H1 (cell line): ENCODE measurements around the gene SKAP2. TPM values are rescaled to one million over a fixed set of nuclear protein-coding genes. Genes with fewer than 3 reads are reported as not detected.

Experiments
- CTCF ChIA-PET: fragments of 300-600 bp; sonication (Branson Sonifier 250); formaldehyde crosslinking; loops from one replicate; lab custom pipeline; 2021; ENCODE audit not compliant: partially characterized antibody; lab: Charles Lee
- POLR2A ChIA-PET: fragments of 300-600 bp; sonication (Branson Sonifier 250); formaldehyde crosslinking; loops from one replicate; lab custom pipeline; 2021; ENCODE audit warnings: inconsistent platforms; ENCODE audit not compliant: partially characterized antibody; lab: Charles Lee
- DNase-seq, 2 experiments: peaks; one replicate each; pipeline versions ENCODE4 v3.0.0 to v3.0.0-alpha.2; 2010 to 2022; ENCODE audit warnings: low spot score in 2 of 2, low read depth in 1 of 2, mixed read lengths in 1 of 2
- FAIRE-seq: peaks from 2 replicates; lab custom pipeline; 2011; peaks lifted over from hg19 to GRCh38; lab: Jason Lieb, UNC
- H2AFZ ChIP-seq: 2 replicates; pipeline ENCODE4 v1.8.1; 2012; ENCODE audit warnings: low read length, inconsistent platforms
- H2AK5ac ChIP-seq: 2 replicates; pipeline ENCODE4 v1.6.1; 2013; ENCODE audit warnings: low read depth, low read length
- H2BK120ac ChIP-seq: replicated peaks from 2 replicates; pipeline ENCODE3; 2013; ENCODE audit warnings: low read depth, low read length, inconsistent platforms
- H2BK12ac ChIP-seq: 2 replicates; pipeline ENCODE4 v1.6.1; 2013; ENCODE audit warnings: low read depth, low read length
- H2BK15ac ChIP-seq: 2 replicates; pipeline ENCODE4 v1.6.1; 2013; ENCODE audit warnings: low read length
- H2BK20ac ChIP-seq: 2 replicates; pipeline ENCODE4 v1.6.1; 2013; ENCODE audit warnings: low read length
- H2BK5ac ChIP-seq: 2 replicates; pipeline ENCODE4 v1.6.1; 2013; ENCODE audit warnings: low read depth, low read length
- H3K14ac ChIP-seq: 2 replicates; pipeline ENCODE4 v1.6.1; 2013; ENCODE audit warnings: inconsistent platforms; ENCODE audit not compliant: insufficient read length
- H3K18ac ChIP-seq: 2 replicates; pipeline ENCODE4 v1.6.1; 2013; ENCODE audit warnings: low read length; ENCODE audit errors: extremely low read depth
- H3K23ac ChIP-seq: 2 replicates; pipeline ENCODE4 v1.6.1; 2013; ENCODE audit warnings: inconsistent platforms; ENCODE audit not compliant: insufficient read length
- H3K23me2 ChIP-seq: 2 replicates; pipeline ENCODE4 v1.6.1; 2013; ENCODE audit warnings: low read depth, low read length
- H3K27ac ChIP-seq: 2 replicates; pipeline ENCODE4 v1.6.1; 2011; ENCODE audit warnings: low read depth, low read length, inconsistent platforms
- H3K27me3 ChIP-seq, 4 experiments: replicated peaks in 1 of 4; 1 replicate in 1 of 4; 2 replicates in 3 of 4; pipeline versions ENCODE4 v1.6.1 to v1.8.1; 2011 to 2013; ENCODE audit warnings: low read length in 3 of 4, mild to moderate bottlenecking in 3 of 4, inconsistent platforms in 2 of 4, mixed read lengths in 2 of 4, moderate library complexity in 1 of 4; ENCODE audit not compliant: control insufficient read depth in 3 of 4, insufficient read depth in 3 of 4; ENCODE audit errors: extremely low read depth in 1 of 4
- H3K36me3 ChIP-seq, 4 experiments: 2 replicates each; pipeline versions ENCODE4 v1.6.1 to v1.8.1; 2011 to 2013; ENCODE audit warnings: mild to moderate bottlenecking in 4 of 4, low read length in 3 of 4, moderate library complexity in 2 of 4, control low read depth in 1 of 4, inconsistent platforms in 1 of 4; ENCODE audit not compliant: insufficient read depth in 4 of 4, control insufficient read depth in 2 of 4
- H3K4ac ChIP-seq: replicated peaks from 2 replicates; pipeline ENCODE3; 2013; ENCODE audit warnings: low read length, low read depth, mixed read lengths, inconsistent platforms; ENCODE audit not compliant: insufficient read length
- H3K4me1 ChIP-seq, 4 experiments: replicated peaks in 1 of 4; 1 replicate in 1 of 4; 2 replicates in 3 of 4; pipeline versions ENCODE4 v1.6.1 to v1.8.1; 2011 to 2013; ENCODE audit warnings: low read length in 3 of 4, inconsistent platforms in 2 of 4, mixed read lengths in 1 of 4; ENCODE audit not compliant: insufficient read depth in 4 of 4, control insufficient read depth in 3 of 4
- H3K4me2 ChIP-seq, 2 experiments: 2 replicates each; pipeline versions ENCODE4 v1.6.1 to v1.8.1; 2011 to 2013; ENCODE audit warnings: low read depth in 2 of 2, low read length in 2 of 2, control low read depth in 1 of 2, inconsistent platforms in 1 of 2, mild to moderate bottlenecking in 1 of 2; ENCODE audit not compliant: insufficient read depth in 1 of 2
- H3K4me3 ChIP-seq, 4 experiments: fragments of 200-600, 300-600 bp in 1 of 4; sonication (generic), shearing (Covaris generic), sonication (Bioruptor Twin) in 1 of 4; 2 replicates each; pipeline versions ENCODE4 v1.5.1 to v1.8.1; 2011 to 2016; ENCODE audit warnings: low read length in 4 of 4, low read depth in 3 of 4, control low read depth in 2 of 4, inconsistent platforms in 2 of 4, mild to moderate bottlenecking in 2 of 4, mixed read lengths in 1 of 4, moderate library complexity in 1 of 4; ENCODE audit not compliant: insufficient read depth in 2 of 4; ENCODE audit errors: extremely low read depth in 1 of 4
- H3K56ac ChIP-seq: replicated peaks from 2 replicates; pipeline ENCODE3; 2013; ENCODE audit warnings: low read depth, mild to moderate bottlenecking, mixed read lengths, low read length, inconsistent platforms; ENCODE audit not compliant: insufficient read length
- H3K79me1 ChIP-seq: 2 replicates; pipeline ENCODE4 v1.6.1; 2013; ENCODE audit warnings: low read depth, low read length, control low read depth
- H3K79me2 ChIP-seq, 2 experiments: 2 replicates each; pipeline versions ENCODE4 v1.6.1 to v1.8.1; 2012 to 2013; ENCODE audit warnings: low read length in 2 of 2, mild to moderate bottlenecking in 2 of 2, inconsistent platforms in 1 of 2; ENCODE audit not compliant: insufficient read depth in 2 of 2, control insufficient read depth in 1 of 2
- H3K9ac ChIP-seq, 4 experiments: replicated peaks in 1 of 4; 1 replicate in 1 of 4; 2 replicates in 3 of 4; pipeline versions ENCODE4 v1.6.1 to v1.8.1; 2011 to 2013; ENCODE audit warnings: low read depth in 3 of 4, low read length in 3 of 4, control low read depth in 2 of 4, mild to moderate bottlenecking in 2 of 4, moderate library complexity in 2 of 4, inconsistent platforms in 1 of 4; ENCODE audit errors: extremely low read depth in 1 of 4
- H3K9me3 ChIP-seq, 2 experiments: 2 replicates each; pipeline versions ENCODE4 v1.6.1 to v1.8.1; 2012 to 2013; ENCODE audit warnings: mild to moderate bottlenecking in 2 of 2, moderate library complexity in 2 of 2, control low read depth in 1 of 2, inconsistent platforms in 1 of 2, low read depth in 1 of 2, low read length in 1 of 2, mixed read lengths in 1 of 2; ENCODE audit not compliant: insufficient read depth in 2 of 2
- H4K20me1 ChIP-seq, 2 experiments: replicated peaks in 1 of 2; 2 replicates each; pipeline versions ENCODE3 to v1.8.1; 2011 to 2013; ENCODE audit warnings: inconsistent platforms in 2 of 2, low read length in 2 of 2, mild to moderate bottlenecking in 1 of 2; ENCODE audit not compliant: insufficient read depth in 2 of 2, control insufficient read depth in 1 of 2
- H4K5ac ChIP-seq: 2 replicates; pipeline ENCODE4 v1.6.1; 2013; ENCODE audit warnings: low read length, low read depth, mixed read lengths, inconsistent platforms; ENCODE audit not compliant: insufficient read length
- H4K8ac ChIP-seq: 2 replicates; pipeline ENCODE4 v1.8.0; 2013; ENCODE audit warnings: mild to moderate bottlenecking, moderate library complexity, low read length, inconsistent platforms; ENCODE audit not compliant: insufficient read depth; ENCODE audit errors: extremely low read depth
- H4K91ac ChIP-seq: replicated peaks from 2 replicates; pipeline ENCODE3; 2013; ENCODE audit warnings: low read length, mixed read lengths, inconsistent platforms; ENCODE audit not compliant: insufficient read length
- CHD2 ChIP-seq: IDR thresholded peaks from 2 replicates; pipeline ENCODE4 v1.6.1; 2012; ENCODE audit warnings: low read length, improper control_type of control experiment
- KDM1A ChIP-seq: fragments of 200-600, 300-600 bp; sonication (generic); IDR thresholded peaks from 2 replicates; pipeline ENCODE4 v1.7.1; 2016; ENCODE audit warnings: mild to moderate bottlenecking, low read length, borderline replicate concordance
- KDM4A ChIP-seq: IDR thresholded peaks from one replicate; pipeline ENCODE4 v1.7.1; 2012; ENCODE audit warnings: low read depth, mild to moderate bottlenecking, moderate library complexity, low read length, inconsistent platforms; ENCODE audit not compliant: severe bottlenecking
- RAD21 ChIP-seq, 2 experiments: IDR thresholded peaks in 1 of 2; conservative IDR thresholded peaks in 1 of 2; 2 replicates each; pipeline ENCODE4 v1.6.1; 2011; ENCODE audit warnings: low read depth in 2 of 2, low read length in 2 of 2, improper control_type of control experiment in 1 of 2, inconsistent platforms in 1 of 2, mild to moderate bottlenecking in 1 of 2, moderate library complexity in 1 of 2
- SP2 ChIP-seq: IDR thresholded peaks from 2 replicates; pipeline ENCODE4 v1.6.1; 2012; ENCODE audit warnings: mild to moderate bottlenecking, low read length, inconsistent platforms
- WGBS, 2 experiments: shearing (Covaris generic) in 1 of 2; methylation state at CpG; one replicate each; pipeline versions ENCODE4 v1.1.6 to v1.1.7; 2013 to 2015; ENCODE audit warnings: low lambda C conversion rate in 2 of 2, mixed read lengths in 2 of 2, inconsistent platforms in 1 of 2, low coverage in 1 of 2, missing lambda C conversion rate in 1 of 2; ENCODE audit not compliant: insufficient replicate concordance in 2 of 2, insufficient coverage in 1 of 2, insufficient read length in 1 of 2; ENCODE audit errors: extremely low coverage in 1 of 2, missing lambda C conversion rate in 1 of 2; 5-methylcytosine and 5-hydroxymethylcytosine counted together
- polyA plus RNA-seq, 7 experiments: library from polyadenylated mRNA; depleted of rRNA in 3 of 7; stranded (reverse) in 5 of 7; unstranded in 2 of 7; fragments of >200 nt in 5 of 7; fragments of 200-250 nt in 2 of 7; gene quantifications; 1 replicate in 5 of 7; 2 replicates in 1 of 7; 4 replicates in 1 of 7; pipeline versions ENCODE4 v1.2.1 to v1.2.3, GENCODE V29; 2011 to 2013; ENCODE audit warnings: missing spikeins in 2 of 7, mixed read lengths in 2 of 7
- total RNA-seq: library from RNA; stranded (reverse); fragmentation: NEBNext Ultra II Directional; extraction: Animal tissue kit (Norgen Biotek cat#: 25700); gene quantifications from 2 replicates; pipeline ENCODE4 v1.2.1, GENCODE V29; 2021
- TF ChIP-seq, protein P1 (sequence below), 3 experiments: IDR thresholded peaks; 1 replicate in 2 of 3; 2 replicates in 1 of 3; pipeline versions ENCODE4 v1.5.1 to v1.6.1; 2011; ENCODE audit warnings: low read length in 3 of 3, mild to moderate bottlenecking in 3 of 3, inconsistent platforms in 2 of 3, low read depth in 1 of 3, moderate library complexity in 1 of 3; ENCODE audit not compliant: insufficient read depth in 1 of 3; ENCODE audit errors: control extremely low read depth in 1 of 3
- TF ChIP-seq, protein P2 (sequence below): IDR thresholded peaks from 2 replicates; pipeline ENCODE4 v1.6.1; 2012; ENCODE audit warnings: low read length, inconsistent platforms

Gene SKAP2
- total and polyA plus RNA-seq, 2 of the 8 experiments (the other 6 are each of a cell fraction or from before 2014, with no cell fraction given), result 0.53 to 5.1 TPM

DNA sequence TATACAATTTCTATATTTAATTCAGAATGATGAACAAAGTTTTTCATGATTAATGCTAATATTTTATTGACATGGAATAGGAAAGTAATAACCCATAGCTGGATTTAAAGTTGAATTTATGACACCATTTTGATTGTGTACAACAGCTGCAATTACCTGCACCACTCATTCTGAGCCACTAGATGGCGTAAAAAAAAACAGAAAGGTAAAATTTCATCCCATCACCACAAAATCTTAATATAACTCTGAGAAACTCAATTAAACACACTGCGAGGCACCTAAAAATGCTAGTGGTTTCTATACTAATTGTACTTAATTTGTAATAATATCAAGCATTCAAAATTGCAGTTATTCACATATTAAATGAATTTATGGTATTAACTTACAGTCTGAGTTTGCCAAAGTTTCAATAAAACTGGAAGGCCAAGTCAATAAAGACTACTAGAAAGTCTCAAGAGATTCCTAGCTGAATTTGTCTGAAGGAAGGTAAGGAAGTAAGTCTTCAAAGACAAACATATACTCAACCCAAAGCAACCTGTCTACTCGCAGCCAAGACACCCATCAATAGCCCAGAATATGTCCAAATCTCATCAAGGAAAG is 182.5 kb downstream of the SKAP2 start:
- H2AK5ac ChIP-seq, result no peak overlapping the region
- 46% methylated on average over 3 of the region's 3 CpGs; no CpG with 5 or more reads in 1 of the 2 experiments for WGBS, 2 experiments
- TF ChIP-seq RAD21 (IDR thresholded peaks at IDR 0.05 in 1 of 2, conservative IDR thresholded peaks at IDR 0.05 in 1 of 2; ENCODE audit: low read depth in 2 of 2, low read length in 2 of 2), result peak; percentile 36 to 45
- TF ChIP-seq SP2, result no peak
- TF ChIP-seq CHD2, result no peak
- TF ChIP-seq, protein P1, sequence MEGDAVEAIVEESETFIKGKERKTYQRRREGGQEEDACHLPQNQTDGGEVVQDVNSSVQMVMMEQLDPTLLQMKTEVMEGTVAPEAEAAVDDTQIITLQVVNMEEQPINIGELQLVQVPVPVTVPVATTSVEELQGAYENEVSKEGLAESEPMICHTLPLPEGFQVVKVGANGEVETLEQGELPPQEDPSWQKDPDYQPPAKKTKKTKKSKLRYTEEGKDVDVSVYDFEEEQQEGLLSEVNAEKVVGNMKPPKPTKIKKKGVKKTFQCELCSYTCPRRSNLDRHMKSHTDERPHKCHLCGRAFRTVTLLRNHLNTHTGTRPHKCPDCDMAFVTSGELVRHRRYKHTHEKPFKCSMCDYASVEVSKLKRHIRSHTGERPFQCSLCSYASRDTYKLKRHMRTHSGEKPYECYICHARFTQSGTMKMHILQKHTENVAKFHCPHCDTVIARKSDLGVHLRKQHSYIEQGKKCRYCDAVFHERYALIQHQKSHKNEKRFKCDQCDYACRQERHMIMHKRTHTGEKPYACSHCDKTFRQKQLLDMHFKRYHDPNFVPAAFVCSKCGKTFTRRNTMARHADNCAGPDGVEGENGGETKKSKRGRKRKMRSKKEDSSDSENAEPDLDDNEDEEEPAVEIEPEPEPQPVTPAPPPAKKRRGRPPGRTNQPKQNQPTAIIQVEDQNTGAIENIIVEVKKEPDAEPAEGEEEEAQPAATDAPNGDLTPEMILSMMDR (IDR thresholded peaks at IDR 0.05; ENCODE audit: control extremely low read depth in 1 of 3, insufficient read depth in 1 of 3, low read depth in 1 of 3, low read length in 3 of 3), result peak in 2 of 3 experiments; percentile 37 to 50; a peak in 2 of 4 replicates
- TF ChIP-seq, protein P2, sequence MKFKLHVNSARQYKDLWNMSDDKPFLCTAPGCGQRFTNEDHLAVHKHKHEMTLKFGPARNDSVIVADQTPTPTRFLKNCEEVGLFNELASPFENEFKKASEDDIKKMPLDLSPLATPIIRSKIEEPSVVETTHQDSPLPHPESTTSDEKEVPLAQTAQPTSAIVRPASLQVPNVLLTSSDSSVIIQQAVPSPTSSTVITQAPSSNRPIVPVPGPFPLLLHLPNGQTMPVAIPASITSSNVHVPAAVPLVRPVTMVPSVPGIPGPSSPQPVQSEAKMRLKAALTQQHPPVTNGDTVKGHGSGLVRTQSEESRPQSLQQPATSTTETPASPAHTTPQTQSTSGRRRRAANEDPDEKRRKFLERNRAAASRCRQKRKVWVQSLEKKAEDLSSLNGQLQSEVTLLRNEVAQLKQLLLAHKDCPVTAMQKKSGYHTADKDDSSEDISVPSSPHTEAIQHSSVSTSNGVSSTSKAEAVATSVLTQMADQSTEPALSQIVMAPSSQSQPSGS, result no peak
- no peak for TF ChIP-seq KDM4A
- no peak for TF ChIP-seq KDM1A

More for the DNA sequence above, 182.5 kb downstream of the SKAP2 start:
- no peaks in the 10 kb centered on the region for H4K20me1 ChIP-seq
- no peak overlapping the region for H4K91ac ChIP-seq
- no peak overlapping the region for H2BK20ac ChIP-seq
- DNase-seq (no peak), FAIRE-seq (peak; percentile 69)
- no peak overlapping the region for H3K4me3 ChIP-seq
- H3K27me3 ChIP-seq, result peaks cover 0 to 1% (median 0%) of the 10 kb centered on the region in 4 experiments; a peak in 1 of 7 replicates
- H4K5ac ChIP-seq, result no peak overlapping the region
- H3K23me2 ChIP-seq, result no peaks in the 10 kb centered on the region
- no peak overlapping the region for H2BK15ac ChIP-seq
- POLR2A ChIA-PET, result no interaction called here
- H3K79me1 ChIP-seq, result no peaks in the 10 kb centered on the region
- H4K8ac ChIP-seq, result no peak overlapping the region
- H3K27ac ChIP-seq, result no peak overlapping the region
- H2BK12ac ChIP-seq, result no peak overlapping the region
- no peak overlapping the region for H2BK120ac ChIP-seq
- CTCF ChIA-PET, result interaction anchor here (0.6 to 5.0 kb wide), 39 partner anchors 10 to 805 kb away, joined by 3 to 40 read pairs (median 3); partner anchors contain the start of gene HOXA5
- H2BK5ac ChIP-seq, result no peak overlapping the region
- no peak overlapping the region for H3K9ac ChIP-seq
- H3K79me2 ChIP-seq, result no peaks in the 10 kb centered on the region
- H2AFZ ChIP-seq, result no peak overlapping the region
- H3K36me3 ChIP-seq, result no peaks in the 10 kb centered on the region
- H3K4me1 ChIP-seq, result peaks cover 0 to 3% (median 1%) of the 10 kb centered on the region in 4 experiments; a peak in 1 of 7 replicates
- no peak overlapping the region for H3K4me2 ChIP-seq
- no peak overlapping the region for H3K23ac ChIP-seq
- no peaks in the 10 kb centered on the region for H3K9me3 ChIP-seq
- no peak overlapping the region for H3K18ac ChIP-seq
- no peak overlapping the region for H3K14ac ChIP-seq
- no peak overlapping the region for H3K56ac ChIP-seq
- H3K4ac ChIP-seq, result no peak overlapping the region
